Measurements from ENCODE around the gene DSPP.

DNA sequence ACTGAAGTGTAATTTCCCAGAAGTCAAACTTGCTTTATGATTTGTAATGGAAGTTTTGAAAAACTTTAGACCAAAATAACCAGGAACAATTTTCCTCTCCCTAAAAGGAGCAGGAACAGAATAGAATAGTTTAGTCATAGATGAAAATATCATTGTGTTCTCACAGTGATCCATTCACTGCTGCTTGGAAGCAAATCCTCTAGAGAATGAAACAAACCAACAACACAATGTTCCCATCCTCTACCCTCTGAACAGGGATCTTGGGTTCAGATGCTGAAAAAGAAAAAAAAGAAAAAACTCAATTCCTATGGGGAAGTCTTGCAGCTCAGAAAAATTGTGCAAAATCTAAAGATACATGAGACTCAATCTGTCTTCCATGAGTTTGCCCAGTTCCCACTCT is 12.2 kb downstream of the DSPP start:
- TF ChIP-seq CTCF (IDR thresholded peaks at IDR 0.05), result peak in 1 of 5 experiments; percentile 27
- peak; percentile 83 to 92 for TF ChIP-seq EP300 (IDR thresholded peaks at IDR 0.05)
- TF ChIP-seq POLR2A (IDR thresholded peaks at IDR 0.05), result no peak

Data from tibial nerve (tissue), 4 donors.